Psoas muscle (tissue), 8 donors: ENCODE results near the gene DEPDC1B. TPM values are rescaled to one million over a fixed set of nuclear protein-coding genes. Genes with fewer than 3 reads are reported as not detected.
"Not testable (repeated sequence)": the region's sequence is repeated elsewhere in the genome, so short reads cannot be mapped to it uniquely, and the experiment has no call there.

Experiments
- ATAC-seq, 4 donors: fragments of 200-7000 bp; cut with Tn5 transposase; one replicate each; pipeline ENCODE4 v1.9.1; 2020; ENCODE audit warnings: moderate library complexity in 3 of 4, mild to moderate bottlenecking in 2 of 4
- DNase-seq, 2 donors: peaks; one replicate each; pipeline ENCODE4 v3.0.0-alpha.2; 2020
- H3K27ac ChIP-seq: fragments of 200-600 bp; one replicate; pipeline ENCODE4 v1.8.0; 2022
- H3K27me3 ChIP-seq, 3 donors: fragments of 200-600 bp in 1 of 3; one replicate each; pipeline versions ENCODE4 v1.6.1 to v1.8.0; 2013 to 2022; ENCODE audit warnings: low read length in 2 of 3, mild to moderate bottlenecking in 2 of 3, moderate library complexity in 1 of 3; ENCODE audit not compliant: insufficient read depth in 3 of 3
- H3K36me3 ChIP-seq, 2 donors: fragments of 200-600 bp in 1 of 2; one replicate each; pipeline versions ENCODE4 v1.6.1 to v1.8.0; 2013 to 2022; ENCODE audit warnings: low read depth in 1 of 2, mild to moderate bottlenecking in 1 of 2, moderate library complexity in 1 of 2; ENCODE audit not compliant: insufficient read depth in 1 of 2
- H3K4me1 ChIP-seq: fragments of 200-600 bp; one replicate; pipeline ENCODE4 v1.8.0; 2022
- H3K4me3 ChIP-seq: fragments of 200-600 bp; one replicate; pipeline ENCODE4 v1.8.0; 2022; ENCODE audit warnings: mild to moderate bottlenecking
- H3K9me3 ChIP-seq: fragments of 200-600 bp; one replicate; pipeline ENCODE4 v1.8.0; 2022
- CTCF ChIP-seq: fragments of 200-600 bp; IDR thresholded peaks from one replicate; pipeline ENCODE4 v1.8.0; 2022; ENCODE audit warnings: antibody characterized with exemption
- WGBS, 3 donors: extraction: QIAGEN DNeasy Blood & Tissue Kit; methylation state at CpG; one replicate each; pipeline versions ENCODE4 v1.1.6 to v1.1.7; 2013; 5-methylcytosine and 5-hydroxymethylcytosine counted together
- intact Hi-C, 2 donors: fragments of 100-400 bp; cut with DNase I; formaldehyde crosslinking; loops; one replicate each; pipeline versions ENCODE4 v1.11.0 to v1.14.2; 2022
- polyA plus RNA-seq, 3 donors: library from polyadenylated mRNA; stranded (reverse); fragments of 200-250 nt; gene quantifications; one replicate each; pipeline ENCODE4 v1.2.3, GENCODE V29; 2013
- total RNA-seq, 4 donors: library from RNA; stranded (reverse); fragmentation: NEBNext Ultra II Directional in 2 of 4; extraction: Animal tissue kit (Norgen Biotek cat#: 25700) in 2 of 4; gene quantifications; one replicate each; pipeline versions ENCODE4 v1.2.1 to v1.2.4, GENCODE V29; 2021 to 2023
- donor health status: healthy with polysubstance abuse.
- donor health status: DM: no; HTN: no; CAD: no; lungs with moderate emphysema.
- donor health status: Bipolar disorder and iron deficiency.
- donor health status: healthy.
- donor health status: DM: yes; HTN: yes; CAD: no.
- donor health status: DM: no; HTN: no; CAD: no.
- donor health status: DM: no; HTN: no; CAD: no.
- donor health status: DM: yes; HTN: yes; CAD: no.

Gene DEPDC1B
- total and polyA plus RNA-seq, 7 donors = 0.05 to 0.15 (median 0.06) TPM; not detected in 4

DNA sequence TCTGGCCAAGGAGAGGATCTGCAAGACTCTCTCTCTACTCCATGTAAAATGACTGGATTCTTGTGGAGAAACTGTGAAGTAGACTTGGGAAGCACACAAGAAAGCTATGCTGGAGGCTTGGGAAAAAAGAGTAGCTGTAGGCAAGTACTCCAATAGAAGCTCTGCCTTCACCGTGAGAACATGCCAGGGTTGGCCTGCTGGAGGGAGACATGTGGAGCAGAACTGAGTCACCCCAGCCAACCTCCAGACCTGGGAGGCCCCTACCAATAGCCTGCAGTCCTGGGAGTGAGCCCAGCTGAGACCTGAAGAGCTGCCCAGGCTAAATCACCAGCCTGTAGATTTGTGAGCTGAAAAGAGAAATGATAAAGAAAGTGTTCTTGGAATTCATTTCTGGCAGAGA is 66.6 kb downstream of the DEPDC1B start:
- Histone ChIP-seq H3K27ac (no peak overlapping the region), H3K27me3 (no peaks in the 10 kb centered on the region), H3K4me1 (no peaks in the 10 kb centered on the region), H3K4me3 (no peak overlapping the region), H3K36me3 (no peaks in the 10 kb centered on the region), H3K9me3 (no peaks in the 10 kb centered on the region)
- DNase-seq (no peak), ATAC-seq (no peak)
- TF ChIP-seq CTCF = no peak
- WGBS, 3 donors = 35 to 53% (median 39%) methylated on average over 1 of the region's 1 CpG
- intact Hi-C loops = no loop called here

DNA sequence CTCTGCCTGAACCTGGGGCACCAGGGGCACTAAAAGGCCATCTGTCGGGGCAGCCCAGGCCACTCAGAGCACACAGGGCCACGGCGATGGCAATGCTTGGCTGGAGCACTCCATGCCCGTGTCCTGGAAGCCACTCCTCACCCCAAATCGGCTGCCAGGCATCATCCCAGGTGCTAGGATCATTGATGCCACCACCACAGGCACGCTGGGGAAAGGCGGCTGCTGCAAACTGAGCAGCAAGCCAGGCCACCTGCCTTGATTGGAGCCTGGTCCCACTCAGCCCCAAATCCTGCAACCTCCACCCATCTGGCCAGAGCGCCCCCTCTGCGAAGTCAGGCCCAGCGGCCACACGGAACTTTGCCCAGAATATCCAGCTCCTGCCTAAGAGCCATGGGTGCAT is 67.8 kb downstream of the DEPDC1B start:
- DNase-seq = no peak
- no peak for ATAC-seq
- intact Hi-C loops = no loop called here
- H3K4me3 ChIP-seq = no peak overlapping the region
- H3K9me3 ChIP-seq = no peaks in the 10 kb centered on the region
- no peaks in the 10 kb centered on the region for H3K36me3 ChIP-seq
- TF ChIP-seq CTCF = no peak
- H3K27ac ChIP-seq = no peak overlapping the region
- no peaks in the 10 kb centered on the region for H3K4me1 ChIP-seq
- no peaks in the 10 kb centered on the region for H3K27me3 ChIP-seq
- 91 to 96% (median 95%) methylated on average over 11 of the region's 11 CpGs for WGBS, 3 donors

- Histone ChIP-seq H3K27ac (no peak overlapping the region), H3K27me3 (no peaks in the 10 kb centered on the region), H3K9me3 (no peaks in the 10 kb centered on the region), H3K4me3 (no peak overlapping the region), H3K36me3 (no peaks in the 10 kb centered on the region), H3K4me1 (no peaks in the 10 kb centered on the region)
- intact Hi-C loops = no loop called here
- DNase-seq = no peak
- 94 to 99% (median 95%) methylated on average over 2 of the region's 2 CpGs for WGBS, 3 donors
- no peak for ATAC-seq
- TF ChIP-seq CTCF = no peak
Observed at GRCh38 chr5:60630836-60631235, 69.1 kb downstream of the DEPDC1B start.

DNA sequence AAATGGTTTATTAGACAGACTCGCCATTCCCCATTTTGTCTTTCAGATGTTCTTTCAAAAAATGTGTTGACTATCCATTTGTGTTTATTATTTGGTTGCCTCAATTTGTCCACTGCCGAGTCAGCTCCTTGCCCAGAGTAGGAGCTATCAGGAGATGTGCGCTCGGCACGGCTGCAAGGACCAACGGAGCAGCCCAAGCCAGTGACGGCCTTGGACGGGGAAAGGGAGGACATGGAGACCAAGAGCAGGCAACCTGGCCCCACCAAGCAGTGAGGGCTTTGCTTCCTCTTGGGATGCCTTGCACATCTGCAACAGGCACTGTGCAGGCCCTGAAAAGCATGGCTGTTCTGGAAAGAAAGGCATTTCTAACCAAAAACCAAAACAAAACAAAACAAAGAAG is 69.8 kb downstream of the DEPDC1B start:
- no peak for TF ChIP-seq CTCF
- Histone ChIP-seq H3K9me3 (no peaks in the 10 kb centered on the region), H3K36me3 (no peaks in the 10 kb centered on the region), H3K27me3 (no peaks in the 10 kb centered on the region), H3K4me3 (no peak overlapping the region), H3K27ac (no peak overlapping the region), H3K4me1 (no peaks in the 10 kb centered on the region)
- ATAC-seq = no peak
- DNase-seq = no peak
- intact Hi-C loops = no loop called here
- 96 to 99% (median 96%) methylated on average over 8 of the region's 8 CpGs for WGBS, 3 donors

- H3K27me3 ChIP-seq, H3K36me3 ChIP-seq, H3K4me3 ChIP-seq, H3K27ac ChIP-seq, H3K9me3 ChIP-seq, H3K4me1 ChIP-seq, DNase-seq, ATAC-seq, intact Hi-C loops: not testable (repeated sequence)
- 90 to 98% (median 98%) methylated on average over 7 of the region's 7 CpGs for WGBS, 3 donors
Observed at GRCh38 chr5:60624875-60625274, 75.1 kb downstream of the DEPDC1B start.

DNA sequence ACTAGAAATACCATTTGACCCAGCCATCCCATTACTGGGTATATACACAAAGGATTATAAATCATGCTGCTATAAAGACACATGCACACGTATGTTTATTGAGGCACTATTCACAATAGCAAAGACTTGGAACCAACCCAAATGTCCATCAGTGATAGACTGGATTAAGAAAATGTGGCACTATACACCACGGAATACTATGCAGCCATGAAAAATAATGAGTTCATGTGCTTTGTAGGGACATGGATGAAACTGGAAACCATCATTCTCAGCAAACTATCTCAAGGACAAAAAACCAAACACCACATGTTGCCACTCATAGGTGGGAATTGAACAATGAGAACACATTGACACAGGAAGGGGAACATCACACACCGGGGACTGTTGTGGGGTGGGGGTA is 79.2 kb downstream of the DEPDC1B start:
- H3K4me1 ChIP-seq, H3K36me3 ChIP-seq, intact Hi-C loops, H3K27me3 ChIP-seq, DNase-seq, ATAC-seq, H3K27ac ChIP-seq, H3K9me3 ChIP-seq, H3K4me3 ChIP-seq: not testable (repeated sequence)
- WGBS, 3 donors = 90 to 95% (median 93%) methylated on average over 3 of the region's 3 CpGs
